ENCODE results near the gene INKA1.
"Not testable (repeated sequence)": the region's sequence is repeated elsewhere in the genome, so short reads cannot be mapped to it uniquely, and the experiment has no call there.

DNA sequence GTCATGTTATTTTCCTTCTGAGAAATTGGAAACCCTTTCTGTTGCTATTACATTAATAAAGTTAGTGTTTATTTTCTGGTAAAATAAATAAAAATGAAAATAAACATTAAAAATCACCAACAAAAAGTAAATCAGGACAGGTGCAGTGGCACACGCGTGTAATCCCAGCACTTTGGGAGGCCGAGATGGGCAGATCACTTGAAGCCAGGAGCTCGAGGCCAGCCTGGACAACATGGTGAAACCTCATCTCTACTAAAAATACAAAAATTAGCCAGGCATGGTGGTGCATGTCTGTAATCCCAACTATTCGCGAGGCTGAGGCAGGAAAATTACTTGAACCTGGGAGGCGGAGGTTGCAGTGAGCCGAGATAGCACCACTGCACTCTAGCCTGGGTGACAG lies 27.0 kb upstream of the INKA1 start:
- not testable (repeated sequence) for TF ChIP-seq CTCF (conservative IDR thresholded peaks at IDR 0.05; ENCODE audit: low read length); EZH2phosphoT487 (IDR thresholded peaks at IDR 0.05; ENCODE audit: borderline replicate concordance, low read depth, low read length)
